NOMO-1 treated with DMSO at 0.1 percent for 48 hours (cell line): ENCODE measurements around the gene IMP4.
"Not testable (repeated sequence)": the region's sequence is repeated elsewhere in the genome, so short reads cannot be mapped to it uniquely, and the experiment has no call there.

Experiments used
- DNase-seq: peaks from one replicate; lab custom pipeline; 2025; ENCODE audit not compliant: unreplicated experiment; lab: John Stamatoyannopoulos, UW

Gene IMP4, protein sequence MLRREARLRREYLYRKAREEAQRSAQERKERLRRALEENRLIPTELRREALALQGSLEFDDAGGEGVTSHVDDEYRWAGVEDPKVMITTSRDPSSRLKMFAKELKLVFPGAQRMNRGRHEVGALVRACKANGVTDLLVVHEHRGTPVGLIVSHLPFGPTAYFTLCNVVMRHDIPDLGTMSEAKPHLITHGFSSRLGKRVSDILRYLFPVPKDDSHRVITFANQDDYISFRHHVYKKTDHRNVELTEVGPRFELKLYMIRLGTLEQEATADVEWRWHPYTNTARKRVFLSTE

DNA sequence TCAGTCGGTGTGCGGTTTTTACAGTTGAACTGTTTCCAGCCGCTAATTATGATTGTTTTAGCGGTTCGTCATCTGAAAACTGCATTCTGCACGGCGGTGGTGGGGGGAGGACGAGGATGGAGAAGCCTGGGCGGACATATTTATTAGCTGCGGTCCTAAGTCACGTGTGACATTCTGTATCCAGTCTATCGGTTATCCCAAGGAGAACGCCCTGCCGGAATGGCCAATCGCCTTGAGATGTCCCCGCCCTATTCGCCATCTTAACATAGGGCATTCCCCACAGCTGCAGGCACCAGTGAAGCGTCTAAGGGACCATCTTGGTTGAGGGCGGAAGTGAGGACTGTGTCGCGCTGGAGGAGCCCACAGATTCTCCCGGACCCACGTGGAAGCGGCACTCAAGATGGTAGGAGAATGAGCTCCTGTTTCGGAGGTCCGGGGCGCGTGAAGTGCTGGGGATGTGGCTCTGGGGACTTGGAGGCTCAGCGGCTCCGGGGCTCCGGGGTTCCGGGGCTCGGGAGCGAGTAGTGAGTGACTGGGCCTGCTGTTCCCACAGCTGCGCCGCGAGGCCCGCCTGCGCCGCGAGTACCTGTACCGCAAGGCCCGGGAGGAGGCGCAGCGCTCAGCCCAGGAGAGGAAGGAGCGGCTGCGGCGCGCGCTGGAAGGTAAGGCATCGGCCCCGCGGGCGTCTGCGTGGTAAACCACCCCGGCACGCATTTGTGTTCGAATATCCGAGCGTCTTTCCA, at the start of gene IMP4:
IMP4 (plus strand) TSS at position 365 of the 743 bp plus-strand sequence; CDS start at position 401, 36 bp downstream.
- peak; percentile 99 for DNase-seq

GRCh38 chr2:130300258-130300969, 42.3 kb upstream of the IMP4 start:
- DNase-seq: no peak

GRCh38 chr2:130300970-130301348, 41.7 kb upstream of the IMP4 start:
- DNase-seq: no peak

- DNase-seq: no peak
These were observed 40.4 kb upstream of the IMP4 start for GRCh38 chr2:130302164-130302886.

DNA sequence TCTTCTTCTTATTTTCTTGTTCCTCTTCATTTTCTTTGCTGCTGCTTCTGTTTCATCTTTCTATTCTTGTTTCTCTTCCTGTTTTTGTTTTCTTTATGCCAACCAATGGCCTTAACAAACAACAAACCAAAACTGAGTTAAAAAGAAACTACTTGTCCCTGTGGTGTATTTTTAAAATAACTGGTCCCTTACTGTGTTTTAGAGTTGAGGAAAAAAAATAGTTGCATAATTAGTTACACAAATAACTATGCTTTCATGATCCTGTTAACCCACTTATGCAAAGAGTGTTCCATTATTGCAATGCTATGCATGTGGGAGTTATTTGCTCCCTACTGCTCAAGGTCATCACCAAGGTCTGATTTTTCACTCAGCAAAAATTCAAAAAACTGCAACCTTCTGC, 39.5 kb upstream of the IMP4 start:
- DNase-seq: no peak

DNA sequence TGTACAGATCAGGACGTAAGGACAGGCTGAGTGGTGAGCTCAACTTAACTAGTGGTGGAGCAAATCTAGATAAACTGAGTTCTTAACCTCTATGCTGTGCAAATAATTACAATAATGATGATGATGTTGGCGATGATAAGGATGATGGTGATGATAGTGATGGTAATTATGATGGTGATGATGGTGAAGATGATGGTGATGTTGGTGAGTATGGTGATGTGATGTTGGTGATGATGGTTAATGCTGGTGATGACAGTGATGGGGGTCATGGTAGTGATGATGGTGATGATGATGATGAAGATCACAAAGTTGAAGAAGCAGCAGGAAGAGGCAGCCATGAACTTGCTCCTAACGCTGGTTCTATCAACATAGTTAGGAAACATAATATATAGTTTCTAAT, 38.0 kb upstream of the IMP4 start:
- no peak for DNase-seq

DNA sequence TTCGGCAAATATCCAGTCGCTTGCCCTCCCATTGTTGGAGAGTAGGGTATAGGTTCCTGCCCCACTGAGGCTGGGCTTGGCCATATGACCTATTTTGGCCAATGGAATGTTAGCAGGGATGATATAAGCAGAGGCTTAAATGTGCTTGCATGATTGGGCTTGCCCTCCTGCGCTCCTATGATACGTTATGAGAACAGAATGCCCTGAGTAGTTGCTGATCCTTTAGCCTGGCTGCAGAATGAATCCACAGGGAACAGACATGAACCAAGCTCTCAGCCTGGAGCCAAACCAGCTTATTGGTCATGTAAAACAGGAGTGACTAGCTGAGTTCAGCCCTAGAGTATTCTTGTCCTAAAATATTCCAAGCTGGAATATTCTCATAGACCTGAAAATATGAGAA, 34.8 kb upstream of the IMP4 start:
- no peak for DNase-seq

GRCh38 chr2:130310881-130311280, 31.8 kb upstream of the IMP4 start:
- DNase-seq: no peak

- no peak for DNase-seq
These were observed 28.8 kb upstream of the IMP4 start for GRCh38 chr2:130313812-130314334.

- no peak for DNase-seq
These were observed 28.3 kb upstream of the IMP4 start for GRCh38 chr2:130314377-130314776.

- DNase-seq: no peak
These were observed 26.1 kb upstream of the IMP4 start for GRCh38 chr2:130316596-130316995.

DNA sequence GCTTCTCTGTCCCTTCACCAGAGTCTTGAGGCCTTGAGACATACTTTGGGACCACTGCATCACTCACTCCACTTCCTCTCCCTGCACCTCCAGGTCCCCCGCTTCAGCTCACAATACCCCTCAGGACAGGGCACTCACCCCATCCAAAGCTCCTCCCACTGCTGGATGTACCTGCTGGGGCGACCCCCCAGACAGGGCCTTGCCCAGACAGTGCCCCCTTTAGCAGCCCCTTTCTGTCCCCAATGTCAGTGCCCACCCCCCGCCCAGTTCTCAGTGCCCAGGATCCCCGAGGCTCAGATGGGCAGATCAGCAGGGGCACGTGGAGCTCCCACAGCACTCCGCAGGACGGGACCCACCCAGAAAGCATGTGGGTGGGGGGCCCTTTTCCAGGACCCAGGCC, 23.8 kb upstream of the IMP4 start:
- no peak for DNase-seq

DNA sequence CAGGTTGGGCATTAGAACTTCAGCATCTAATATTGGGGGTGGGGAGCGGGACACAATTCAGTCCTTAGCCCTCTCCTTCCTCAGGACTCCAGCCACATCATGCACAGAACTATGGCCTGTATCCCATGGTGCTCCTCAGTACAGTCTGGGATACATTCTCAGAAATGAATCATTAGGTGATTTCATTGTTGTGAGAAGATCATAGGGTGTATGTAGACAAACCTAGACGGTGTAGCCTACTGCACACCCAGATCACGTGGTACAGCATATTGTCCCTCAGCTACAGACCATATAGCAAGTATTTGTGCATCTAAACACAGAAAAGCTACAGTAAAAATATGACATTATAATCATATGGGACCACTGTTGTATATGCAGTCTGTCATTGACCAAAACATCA, 23.2 kb upstream of the IMP4 start:
- DNase-seq: no peak

GRCh38 chr2:130327703-130328527, 14.8 kb upstream of the IMP4 start:
- no peak for DNase-seq

DNA sequence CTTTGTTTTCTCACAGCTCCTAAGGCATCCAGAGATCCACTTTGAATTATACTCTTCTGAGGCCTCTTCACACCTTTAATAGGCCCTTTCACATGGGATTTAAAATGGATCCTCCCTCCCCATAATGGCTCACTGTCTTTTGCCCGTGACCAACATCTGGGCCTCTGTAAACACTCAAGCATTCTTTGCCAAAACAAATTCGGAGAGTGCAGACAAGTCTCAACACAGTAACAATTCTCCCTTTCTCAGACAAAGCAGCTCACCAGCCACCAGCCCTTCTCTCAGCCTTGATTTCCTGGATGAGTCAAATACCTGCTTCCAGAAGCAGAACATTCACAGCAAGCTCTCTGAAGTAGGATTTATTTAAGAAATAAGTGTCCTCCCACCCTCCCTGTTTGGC, 14.0 kb upstream of the IMP4 start:
- no peak for DNase-seq

DNA sequence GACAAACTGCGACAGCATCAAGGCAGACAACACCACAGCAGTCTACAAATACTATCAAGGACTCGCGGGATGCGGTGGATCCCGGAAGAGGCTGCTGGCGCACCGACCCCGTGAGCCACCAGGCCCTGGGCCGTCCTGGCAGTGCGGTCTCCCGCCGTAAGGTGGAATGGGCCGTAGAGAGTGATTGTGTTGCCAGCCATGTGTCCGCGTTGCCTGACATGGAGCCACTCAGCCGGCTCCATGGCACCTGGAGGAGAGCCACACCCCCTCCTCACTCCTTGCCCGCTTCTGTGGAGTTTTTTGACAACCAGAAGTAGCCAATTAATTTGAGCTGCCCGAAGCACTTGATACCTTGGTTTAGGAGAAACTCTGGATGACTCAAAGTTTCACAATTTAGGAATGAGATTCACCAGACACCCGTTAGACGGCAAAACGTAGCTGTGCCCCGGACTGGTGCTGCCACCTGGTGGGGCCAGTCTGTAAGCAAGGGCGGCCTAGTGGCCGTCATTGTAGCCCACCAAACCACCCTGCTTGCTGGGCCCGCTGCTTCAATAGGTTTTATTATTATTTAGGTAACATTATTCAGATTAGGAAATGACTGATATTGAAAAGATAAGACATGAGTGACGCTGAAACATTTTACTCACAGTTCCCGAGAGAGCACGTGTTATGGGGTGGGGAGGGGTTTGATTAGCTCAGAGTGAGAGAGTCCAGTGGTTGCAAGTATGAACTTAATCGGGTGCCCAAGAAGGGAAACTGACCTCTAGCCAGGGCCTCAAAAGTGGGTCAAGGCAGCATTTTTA, 10.2 kb upstream of the IMP4 start:
- DNase-seq: peak; percentile 24

DNA sequence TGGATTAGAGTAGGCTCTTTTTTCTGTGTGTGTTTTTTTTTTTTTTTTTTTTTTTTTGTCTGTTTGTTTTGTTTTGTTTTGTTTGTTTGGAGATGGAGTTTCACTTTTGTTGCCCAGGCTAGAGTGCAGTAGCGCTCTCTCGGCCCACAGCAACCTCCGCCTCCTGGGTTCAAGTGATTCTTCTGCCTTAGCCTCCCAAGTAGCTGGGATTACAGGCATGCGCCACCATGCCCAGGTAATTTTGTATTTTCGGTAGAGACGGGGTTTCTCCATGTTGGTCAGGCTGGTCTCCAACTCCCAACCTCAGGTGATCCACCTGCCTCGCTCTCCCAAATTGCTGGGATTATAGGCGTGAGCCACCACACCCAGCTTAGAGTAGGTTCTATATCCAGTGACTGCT, 9.4 kb upstream of the IMP4 start:
- not testable (repeated sequence) for DNase-seq

GRCh38 chr2:130334026-130334425, 8.7 kb upstream of the IMP4 start:
- no peak for DNase-seq

DNA sequence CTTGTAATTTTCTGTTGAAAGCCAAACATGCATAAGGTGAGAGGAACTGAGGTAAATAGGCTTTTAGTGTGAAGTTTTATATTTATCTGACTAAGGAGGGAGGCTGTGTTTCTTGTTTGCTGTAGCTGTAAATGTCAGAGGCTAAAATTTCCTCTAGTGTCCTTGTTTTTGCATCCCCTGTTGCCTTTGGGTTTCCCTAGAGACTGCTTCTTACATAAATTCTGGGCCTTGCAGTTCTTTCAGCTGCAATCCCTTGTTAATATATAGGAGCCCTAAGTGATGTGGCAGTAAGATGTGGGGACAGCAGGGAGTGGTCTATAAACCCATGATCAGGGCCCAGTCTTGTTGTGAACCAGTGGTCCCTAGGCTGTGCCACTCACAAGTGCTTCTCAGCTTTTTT, 7.5 kb upstream of the IMP4 start:
- no peak for DNase-seq
